ENCODE data around the gene ORC4.

ORC4 gene

GRCh38 chr2:147952118-147952517 is 68.4 kb downstream of the ORC4 start:
- TF ChIP-seq CTCF (conservative IDR thresholded peaks at IDR 0.05; ENCODE audit: low read depth): no peak
- POLR2A ChIA-PET (ENCODE audit: low non-redundant PET): no interaction called here

GRCh38 chr2:147945660-147946059 is 74.9 kb downstream of the ORC4 start:
- H3K27ac ChIP-seq: no peak overlapping the region
- DNase-seq (ENCODE audit: low spot score): no peak
- ChIA-PET CTCF (interaction anchor here (0.5 to 0.9 kb wide), 2 partner anchors 10 to 563 kb away, joined by 3 to 4 read pairs; no protein-coding TSS in a partner anchor), POLR2A (ENCODE audit: low non-redundant PET) (no interaction called here)
- no peak for TF ChIP-seq CTCF (conservative IDR thresholded peaks at IDR 0.05; ENCODE audit: low read depth)

More at GRCh38 chr2:147952118-147952517, 68.4 kb downstream of the ORC4 start:
- no peak for DNase-seq (ENCODE audit: low spot score)
- H3K27ac ChIP-seq: no peak overlapping the region
- CTCF ChIA-PET: interaction anchor here (0.7 kb wide), 2 partner anchors 131 to 1564 kb away, joined by 3 read pairs; no protein-coding TSS in a partner anchor

GRCh38 chr2:147939313-147939712 is 81.2 kb downstream of the ORC4 start:
- no peak for DNase-seq (ENCODE audit: low spot score)
- no peak overlapping the region for H3K27ac ChIP-seq
- ChIA-PET CTCF (no interaction called here), POLR2A (ENCODE audit: low non-redundant PET) (no interaction called here)
- no peak for TF ChIP-seq CTCF (conservative IDR thresholded peaks at IDR 0.05; ENCODE audit: low read depth)

DNA sequence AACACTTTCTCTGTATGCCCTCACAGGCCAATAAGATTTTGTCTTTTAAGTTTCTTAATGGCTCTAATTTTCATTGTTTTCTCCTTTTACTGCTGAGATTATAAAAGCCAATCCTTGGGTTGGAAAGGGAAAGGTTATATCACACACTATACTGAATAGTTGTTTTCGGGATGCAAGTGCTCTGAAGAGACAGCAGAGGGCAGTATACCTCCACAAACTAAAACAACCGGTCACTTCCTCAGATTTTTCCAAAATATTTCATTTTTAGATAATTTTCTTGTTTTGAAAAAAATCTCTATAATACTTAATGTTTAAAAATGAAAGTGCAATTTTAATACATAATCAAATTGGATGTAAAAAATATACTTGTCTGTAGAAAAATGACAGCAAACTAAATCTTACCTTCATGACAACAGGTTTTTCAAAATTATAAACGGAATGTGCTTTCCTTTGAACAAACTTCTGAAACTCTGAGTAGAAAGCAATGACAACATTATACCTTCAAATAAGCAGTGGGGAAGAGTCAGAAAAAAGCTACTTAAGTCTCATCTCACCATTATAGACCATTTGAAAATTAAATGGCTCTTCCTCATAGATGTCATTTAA is 82.7 kb downstream of the ORC4 start:
- peak; percentile 9 for DNase-seq (ENCODE audit: low spot score)
- ChIA-PET CTCF (interaction anchor here (0.7 to 1.9 kb wide), 4 partner anchors 572 to 1070 kb away, joined by 3 to 8 read pairs (median 4); no protein-coding TSS in a partner anchor), POLR2A (ENCODE audit: low non-redundant PET) (no interaction called here)
- no peak overlapping the region for H3K27ac ChIP-seq
- TF ChIP-seq CTCF (conservative IDR thresholded peaks at IDR 0.05; ENCODE audit: low read depth): peak; percentile 87

GRCh38 chr2:147934881-147935620 is 85.5 kb downstream of the ORC4 start:
- DNase-seq (ENCODE audit: low spot score): no peak
- ChIA-PET POLR2A (ENCODE audit: low non-redundant PET) (no interaction called here), CTCF (interaction anchor here (0.9 kb wide), 1 partner anchor 85 kb away, joined by 4 read pairs; no protein-coding TSS in a partner anchor)
- TF ChIP-seq CTCF (conservative IDR thresholded peaks at IDR 0.05; ENCODE audit: low read depth): no peak
- H3K27ac ChIP-seq: no peak overlapping the region

GRCh38 chr2:147933931-147934330 is 86.6 kb downstream of the ORC4 start:
- no peak for DNase-seq (ENCODE audit: low spot score)
- POLR2A ChIA-PET (ENCODE audit: low non-redundant PET): no interaction called here
- no peak for TF ChIP-seq CTCF (conservative IDR thresholded peaks at IDR 0.05; ENCODE audit: low read depth)
- CTCF ChIA-PET: interaction anchor here (0.6 kb wide), 1 partner anchor 515 kb away, joined by 6 read pairs; no protein-coding TSS in a partner anchor
- H3K27ac ChIP-seq: no peak overlapping the region
